ENCODE data around the gene POLD3. TPM values are rescaled to one million over a fixed set of nuclear protein-coding genes. Genes with fewer than 3 reads are reported as not detected.

The POLD3 gene
- total RNA-seq, 1 experiment from 2014 or later, result 76.5 TPM

GRCh38 chr11:74627381-74627780 lies 35.0 kb downstream of the POLD3 start:
- POLR2A ChIA-PET (ENCODE audit: low non-redundant PET), result interaction anchor here (0.9 kb wide), 1 partner anchor 11 kb away, joined by 3 read pairs; no protein-coding TSS in a partner anchor
- intact Hi-C loops (cut with micrococcal nuclease; ENCODE audit: unreplicated experiment), result no loop called here

GRCh38 chr11:74630043-74630442 lies 37.7 kb downstream of the POLD3 start:
- DNase-seq (ENCODE audit: low spot score), result no peak
- intact Hi-C loops (cut with micrococcal nuclease; ENCODE audit: unreplicated experiment), result no loop called here

More at GRCh38 chr11:74627381-74627780, 35.0 kb downstream of the POLD3 start:
- H3K4me1 ChIP-seq (ENCODE audit: insufficient read depth, low read length, poor library complexity, severe bottlenecking), result no peaks in the 10 kb centered on the region
- DNase-seq (ENCODE audit: low spot score), result no peak
- H3K27me3 ChIP-seq (replicated peaks; ENCODE audit: insufficient read depth, low read depth, low read length, poor library complexity), result no peaks in the 10 kb centered on the region
- peaks cover 72% of the 10 kb centered on the region for H3K36me3 ChIP-seq (ENCODE audit: insufficient read depth, low read length, poor library complexity, severe bottlenecking)
- no peak overlapping the region for H3K4me3 ChIP-seq (ENCODE audit: low read depth, low read length, poor library complexity, severe bottlenecking)
- no peaks in the 10 kb centered on the region for H3K9me3 ChIP-seq (ENCODE audit: low read depth, low read length, poor library complexity, severe bottlenecking)
- TF ChIP-seq CTCF (conservative IDR thresholded peaks at IDR 0.05; ENCODE audit: low read depth, low read length) (no peak), EZH2 (IDR thresholded peaks at IDR 0.05; ENCODE audit: borderline replicate concordance, low read depth, low read length, poor library complexity, severe bottlenecking) (no peak)
- CTCF ChIA-PET, result no interaction called here
- no TSS peak for BruUV-seq (replicated peaks)
- H3K27ac ChIP-seq (ENCODE audit: low read depth, low read length, poor library complexity, severe bottlenecking), result no peak overlapping the region

GRCh38 chr11:74633406-74634393 lies 41.3 kb downstream of the POLD3 start:
- H3K4me3 ChIP-seq (ENCODE audit: low read depth, low read length, poor library complexity, severe bottlenecking), result no peak overlapping the region
- H3K9me3 ChIP-seq (ENCODE audit: low read depth, low read length, poor library complexity, severe bottlenecking), result no peaks in the 10 kb centered on the region
- TF ChIP-seq CTCF (conservative IDR thresholded peaks at IDR 0.05; ENCODE audit: low read depth, low read length), result no peak
- no peak for TF ChIP-seq EZH2 (IDR thresholded peaks at IDR 0.05; ENCODE audit: borderline replicate concordance, low read depth, low read length, poor library complexity, severe bottlenecking)
- intact Hi-C loops (cut with micrococcal nuclease; ENCODE audit: unreplicated experiment), result no loop called here
- no peak overlapping the region for H3K27ac ChIP-seq (ENCODE audit: low read depth, low read length, poor library complexity, severe bottlenecking)
- H3K27me3 ChIP-seq (replicated peaks; ENCODE audit: insufficient read depth, low read depth, low read length, poor library complexity), result no peaks in the 10 kb centered on the region
- CTCF ChIA-PET, result no interaction called here
- H3K36me3 ChIP-seq (ENCODE audit: insufficient read depth, low read length, poor library complexity, severe bottlenecking), result peaks cover 80% of the 10 kb centered on the region
- peaks cover 12% of the 10 kb centered on the region for H3K4me1 ChIP-seq (ENCODE audit: insufficient read depth, low read length, poor library complexity, severe bottlenecking)
- BruUV-seq (replicated peaks), result no TSS peak
- POLR2A ChIA-PET (ENCODE audit: low non-redundant PET), result no interaction called here
- no peak for DNase-seq (ENCODE audit: low spot score)

More at GRCh38 chr11:74630043-74630442, 37.7 kb downstream of the POLD3 start:
- Histone ChIP-seq H3K36me3 (ENCODE audit: insufficient read depth, low read length, poor library complexity, severe bottlenecking) (peaks cover 80% of the 10 kb centered on the region), H3K27ac (ENCODE audit: low read depth, low read length, poor library complexity, severe bottlenecking) (no peak overlapping the region), H3K27me3 (replicated peaks; ENCODE audit: insufficient read depth, low read depth, low read length, poor library complexity) (no peaks in the 10 kb centered on the region), H3K9me3 (ENCODE audit: low read depth, low read length, poor library complexity, severe bottlenecking) (no peaks in the 10 kb centered on the region), H3K4me1 (ENCODE audit: insufficient read depth, low read length, poor library complexity, severe bottlenecking) (peaks cover 5% of the 10 kb centered on the region), H3K4me3 (ENCODE audit: low read depth, low read length, poor library complexity, severe bottlenecking) (no peak overlapping the region)
- no peak for TF ChIP-seq EZH2 (IDR thresholded peaks at IDR 0.05; ENCODE audit: borderline replicate concordance, low read depth, low read length, poor library complexity, severe bottlenecking)
- no TSS peak for BruUV-seq (replicated peaks)
- ChIA-PET POLR2A (ENCODE audit: low non-redundant PET) (no interaction called here), CTCF (no interaction called here)
